ENCODE results near the gene ROGDI. TPM values are rescaled to one million over a fixed set of nuclear protein-coding genes. Genes with fewer than 3 reads are reported as not detected.

ROGDI gene
- total RNA-seq, 1 experiment from 2014 or later = 36.4 TPM

DNA sequence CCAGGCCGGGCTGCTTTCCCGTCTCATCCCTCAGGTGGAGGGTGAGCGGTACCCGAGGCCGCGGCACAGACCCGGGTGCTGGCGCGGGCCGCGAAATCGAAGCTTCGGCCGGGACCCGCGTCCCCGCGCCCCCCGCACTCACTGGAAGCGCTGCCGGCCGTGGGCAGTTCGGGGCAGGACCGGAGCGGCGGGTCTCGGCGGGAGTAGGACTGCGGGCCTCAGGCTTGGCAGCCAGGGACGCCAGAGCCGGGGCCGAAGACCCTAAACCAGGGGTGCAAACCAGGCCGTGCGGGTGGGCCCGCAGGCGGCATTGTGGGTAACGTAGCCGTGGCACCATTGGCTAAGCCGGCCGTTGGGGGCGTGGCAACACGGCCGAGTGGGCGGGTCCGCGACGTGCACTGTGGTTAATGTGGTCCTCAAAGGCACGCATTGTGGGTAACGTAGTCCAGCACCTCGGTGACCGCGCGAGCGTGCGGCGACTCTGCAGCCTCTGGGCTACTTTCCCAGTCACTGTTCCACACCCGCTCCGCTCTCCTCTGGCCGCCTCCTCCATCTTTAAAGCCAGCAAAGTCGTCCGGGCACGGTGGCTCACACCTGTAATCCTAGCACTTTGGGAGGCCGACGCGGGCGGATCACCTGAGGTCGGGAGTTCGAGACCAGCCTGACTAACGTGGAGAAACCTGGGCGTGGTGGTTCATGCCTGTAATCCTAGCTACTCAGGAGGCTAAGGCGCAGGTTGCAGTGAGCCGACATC lies 35.4 kb downstream of the ROGDI start, which contains the start of gene ZNF500:
ZNF500 (minus strand) TSS at position 288 of the 754 bp plus-strand sequence. CDS start 1,184 bp downstream, outside the sequence.
- no peaks in the 10 kb centered on the region for H3K9me3 ChIP-seq (ENCODE audit: control insufficient read depth, low read depth, low read length)

More for the DNA sequence above, 35.4 kb downstream of the ROGDI start, which contains the start of gene ZNF500:
- no peak within 1 kb of the TSS for H2AK5ac ChIP-seq (ENCODE audit: insufficient read length, low read length)
- H2BK5ac ChIP-seq (ENCODE audit: insufficient read length, low read length) = no peak within 1 kb of the TSS
- H2BK12ac ChIP-seq (ENCODE audit: insufficient read length, low read depth, low read length) = no peak within 1 kb of the TSS
- no peak within 1 kb of the TSS for H2AFZ ChIP-seq (ENCODE audit: low read length)
- H3K79me2 ChIP-seq (ENCODE audit: insufficient read depth, low read length) = no peaks in the 10 kb centered on the region
- no peak within 1 kb of the TSS for H3K14ac ChIP-seq (ENCODE audit: insufficient read depth, low read length)
- Mint-ChIP-seq H3K4me3 (peak within 1 kb of the TSS; percentile 80 to 86), H3K27me3 (ENCODE audit: low read depth) (no peaks in the 10 kb centered on the region), H3K4me1 (peaks cover 22 to 24% of the 10 kb centered on the region in 2 experiments), H3K36me3 (ENCODE audit: insufficient read depth in 1 of 3, low read depth in 3 of 3) (peaks cover 3 to 27% (median 19%) of the 10 kb centered on the region in 3 experiments), H3K27ac (peak within 1 kb of the TSS; percentile 95 to 96 (median 95); a peak in 6 of 7 replicates), H3K9me3 (no peaks in the 10 kb centered on the region)
- no peak within 1 kb of the TSS for H2BK120ac ChIP-seq (ENCODE audit: low read depth, low read length, poor library complexity, severe bottlenecking)
- H3T11ph ChIP-seq (ENCODE audit: low read length) = no peak within 1 kb of the TSS
- no peaks in the 10 kb centered on the region for H3K27me3 ChIP-seq (ENCODE audit: insufficient read depth, low read length)
- DNase-seq = peak; percentile 99
- peak within 1 kb of the TSS; percentile 74 for H3K18ac ChIP-seq (ENCODE audit: insufficient read length, low read depth, low read length)
- no peak within 1 kb of the TSS for H2BK15ac ChIP-seq (ENCODE audit: low read depth, low read length)
- peak within 1 kb of the TSS; percentile 92 for H3K4me2 ChIP-seq (ENCODE audit: insufficient read depth, insufficient read length, low read length)
- H4K20me1 ChIP-seq (ENCODE audit: control insufficient read depth, insufficient read depth, insufficient read length) = no peaks in the 10 kb centered on the region
- H3K56ac ChIP-seq (ENCODE audit: insufficient read length, low read depth, low read length) = no peak within 1 kb of the TSS
- H4K8ac ChIP-seq (replicated peaks; ENCODE audit: insufficient read length, low read depth, low read length) = no peak within 1 kb of the TSS
- peaks cover 8% of the 10 kb centered on the region for H3K23me2 ChIP-seq (ENCODE audit: insufficient read length, low read depth, low read length, poor library complexity, severe bottlenecking)
- no peak within 1 kb of the TSS for H4K91ac ChIP-seq (ENCODE audit: insufficient read length, low read depth, low read length)
- TF ChIP-seq, protein P1, sequence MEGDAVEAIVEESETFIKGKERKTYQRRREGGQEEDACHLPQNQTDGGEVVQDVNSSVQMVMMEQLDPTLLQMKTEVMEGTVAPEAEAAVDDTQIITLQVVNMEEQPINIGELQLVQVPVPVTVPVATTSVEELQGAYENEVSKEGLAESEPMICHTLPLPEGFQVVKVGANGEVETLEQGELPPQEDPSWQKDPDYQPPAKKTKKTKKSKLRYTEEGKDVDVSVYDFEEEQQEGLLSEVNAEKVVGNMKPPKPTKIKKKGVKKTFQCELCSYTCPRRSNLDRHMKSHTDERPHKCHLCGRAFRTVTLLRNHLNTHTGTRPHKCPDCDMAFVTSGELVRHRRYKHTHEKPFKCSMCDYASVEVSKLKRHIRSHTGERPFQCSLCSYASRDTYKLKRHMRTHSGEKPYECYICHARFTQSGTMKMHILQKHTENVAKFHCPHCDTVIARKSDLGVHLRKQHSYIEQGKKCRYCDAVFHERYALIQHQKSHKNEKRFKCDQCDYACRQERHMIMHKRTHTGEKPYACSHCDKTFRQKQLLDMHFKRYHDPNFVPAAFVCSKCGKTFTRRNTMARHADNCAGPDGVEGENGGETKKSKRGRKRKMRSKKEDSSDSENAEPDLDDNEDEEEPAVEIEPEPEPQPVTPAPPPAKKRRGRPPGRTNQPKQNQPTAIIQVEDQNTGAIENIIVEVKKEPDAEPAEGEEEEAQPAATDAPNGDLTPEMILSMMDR (conservative IDR thresholded peaks at IDR 0.05) = no peak
- no peak within 1 kb of the TSS for H2BK20ac ChIP-seq (ENCODE audit: low read depth, low read length, poor library complexity, severe bottlenecking)
- no CpG with 5 or more reads among the region's 72 CpGs for WGBS (ENCODE audit: extremely low coverage, insufficient read length, low lambda C conversion rate)
- H3K4ac ChIP-seq (ENCODE audit: low read depth, low read length) = no peak within 1 kb of the TSS
- H3K27ac ChIP-seq (ENCODE audit: insufficient read length, low read depth, low read length) = no peak within 1 kb of the TSS
- no peaks in the 10 kb centered on the region for H3K4me1 ChIP-seq (ENCODE audit: insufficient read depth, low read length)
- H3K79me1 ChIP-seq (ENCODE audit: insufficient read depth, low read depth, low read length, poor library complexity, severe bottlenecking) = no peaks in the 10 kb centered on the region
- H4K5ac ChIP-seq (ENCODE audit: insufficient read length, low read depth, low read length) = no peak within 1 kb of the TSS
- H3K9ac ChIP-seq (ENCODE audit: extremely low read depth, insufficient read length, low read length) = peak within 1 kb of the TSS; percentile 47
- no peak within 1 kb of the TSS for H3K23ac ChIP-seq (ENCODE audit: insufficient read length, low read depth, low read length)
